ENCODE results near the gene MX2. TPM values are rescaled to one million over a fixed set of nuclear protein-coding genes. Genes with fewer than 3 reads are reported as not detected.
"Not testable (repeated sequence)": the region's sequence is repeated elsewhere in the genome, so short reads cannot be mapped to it uniquely, and the experiment has no call there.

MX2 gene
- total and polyA plus RNA-seq, 2 experiments from 2014 or later, result 5.4 to 9.2 TPM

GRCh38 chr21:41417505-41417904 is 55.7 kb downstream of the MX2 start:
- not testable (repeated sequence) for H3K4me3 ChIP-seq; H3K27ac ChIP-seq (ENCODE audit: low read depth); H3K27ac Mint-ChIP-seq; ATAC-seq; H3K36me3 Mint-ChIP-seq (ENCODE audit: low read depth); H3K9me2 ChIP-seq (ENCODE audit: insufficient read depth); H3K4me2 ChIP-seq; H3K79me2 ChIP-seq (replicated peaks; ENCODE audit: insufficient read depth); H3K4me3 Mint-ChIP-seq; H4K20me1 ChIP-seq (replicated peaks; ENCODE audit: insufficient read depth); DNase-seq (ENCODE audit: low spot score); H3F3A ChIP-seq (replicated peaks; ENCODE audit: low read depth); H3K27me3 ChIP-seq (ENCODE audit: insufficient read depth); H3K36me3 ChIP-seq (ENCODE audit: insufficient read depth); H3K9me3 Mint-ChIP-seq; H2AFZ ChIP-seq
- Mint-ChIP-seq H3K4me1 (peaks cover 21% of the 10 kb centered on the region), H3K27me3 (ENCODE audit: insufficient read depth, low read depth, poor library complexity) (peaks cover 15% of the 10 kb centered on the region)
- H3K4me1 ChIP-seq (ENCODE audit: insufficient read depth), result peaks cover 13% of the 10 kb centered on the region

GRCh38 chr21:41418393-41418792 is 56.6 kb downstream of the MX2 start:
- H3K27ac Mint-ChIP-seq, result no peak overlapping the region
- Histone ChIP-seq H4K20me1 (replicated peaks; ENCODE audit: insufficient read depth) (no peaks in the 10 kb centered on the region), H3K4me3 (no peak overlapping the region), H3K9me2 (ENCODE audit: insufficient read depth) (peaks cover 13% of the 10 kb centered on the region; the same call in 1 of the 2 replicates), H3K27ac (ENCODE audit: low read depth) (no peak overlapping the region), H3F3A (replicated peaks; ENCODE audit: low read depth) (no peaks in the 10 kb centered on the region), H2AFZ (no peak overlapping the region), H3K79me2 (replicated peaks; ENCODE audit: insufficient read depth) (no peaks in the 10 kb centered on the region), H3K4me2 (no peak overlapping the region), H3K27me3 (ENCODE audit: insufficient read depth) (no peaks in the 10 kb centered on the region; the same call in 1 of the 2 replicates), H3K36me3 (ENCODE audit: insufficient read depth) (no peaks in the 10 kb centered on the region; the same call in 1 of the 2 replicates), H3K4me1 (ENCODE audit: insufficient read depth) (peaks cover 13% of the 10 kb centered on the region)
- peaks cover 5% of the 10 kb centered on the region; the same call in 2 of the 3 replicates for H3K9me3 Mint-ChIP-seq
- DNase-seq (ENCODE audit: low spot score), result no peak
- H3K4me3 Mint-ChIP-seq, result no peak overlapping the region
- H3K27me3 Mint-ChIP-seq (ENCODE audit: insufficient read depth, low read depth, poor library complexity), result peaks cover 15% of the 10 kb centered on the region
- TF ChIP-seq POLR2AphosphoS5 (IDR thresholded peaks at IDR 0.05; ENCODE audit: low read depth) (no peak), CREB1 (CRISPR knock-in tag; IDR thresholded peaks at IDR 0.05; ENCODE audit: low read depth) (no peak), STAT1 (IDR thresholded peaks at IDR 0.05; ENCODE audit: unreplicated experiment) (no peak), ZNF114 (CRISPR knock-in tag; IDR thresholded peaks at IDR 0.05) (no peak)
- peaks cover 21% of the 10 kb centered on the region for H3K4me1 Mint-ChIP-seq
- H3K36me3 Mint-ChIP-seq (ENCODE audit: low read depth), result peaks cover 4% of the 10 kb centered on the region; the same call in 1 of the 3 replicates
- ATAC-seq, result no peak

GRCh38 chr21:41418956-41419680 is 57.3 kb downstream of the MX2 start:
- no peaks in the 10 kb centered on the region for H3F3A ChIP-seq (replicated peaks; ENCODE audit: low read depth)
- H3K9me3 Mint-ChIP-seq, result peaks cover 5% of the 10 kb centered on the region; the same call in 2 of the 3 replicates
- ATAC-seq (peak; percentile 44), DNase-seq (ENCODE audit: low spot score) (no peak)
- H3K79me2 ChIP-seq (replicated peaks; ENCODE audit: insufficient read depth), result no peaks in the 10 kb centered on the region
- H3K36me3 Mint-ChIP-seq (ENCODE audit: low read depth), result peaks cover 4% of the 10 kb centered on the region; the same call in 1 of the 3 replicates
- no peaks in the 10 kb centered on the region; the same call in 1 of the 2 replicates for H3K27me3 ChIP-seq (ENCODE audit: insufficient read depth)
- no peak overlapping the region for H3K27ac Mint-ChIP-seq
- peaks cover 21% of the 10 kb centered on the region for H3K4me1 Mint-ChIP-seq
- H2AFZ ChIP-seq, result no peak overlapping the region
- H3K27ac ChIP-seq (ENCODE audit: low read depth), result no peak overlapping the region
- H3K4me2 ChIP-seq, result peak overlapping the region; percentile 90
- no peaks in the 10 kb centered on the region; the same call in 1 of the 2 replicates for H3K36me3 ChIP-seq (ENCODE audit: insufficient read depth)
- H3K4me3 ChIP-seq, result no peak overlapping the region
- peak overlapping the region; percentile 74; the same call in 2 of the 3 replicates for H3K4me3 Mint-ChIP-seq
- H3K9me2 ChIP-seq (ENCODE audit: insufficient read depth), result peaks cover 13% of the 10 kb centered on the region; the same call in 1 of the 2 replicates
- no peaks in the 10 kb centered on the region for H4K20me1 ChIP-seq (replicated peaks; ENCODE audit: insufficient read depth)
- peaks cover 19% of the 10 kb centered on the region for H3K27me3 Mint-ChIP-seq (ENCODE audit: insufficient read depth, low read depth, poor library complexity)
- peaks cover 13% of the 10 kb centered on the region for H3K4me1 ChIP-seq (ENCODE audit: insufficient read depth)
- no peak for TF ChIP-seq EZH2phosphoT487 (IDR thresholded peaks at IDR 0.05; ENCODE audit: unreplicated experiment)
- TF ChIP-seq ZNF114 (CRISPR knock-in tag; IDR thresholded peaks at IDR 0.05), result no peak
- TF ChIP-seq ZNF462 (CRISPR knock-in tag; IDR thresholded peaks at IDR 0.05), result no peak
- no peak for TF ChIP-seq CREB1 (CRISPR knock-in tag; IDR thresholded peaks at IDR 0.05; ENCODE audit: low read depth)
- no peak for TF ChIP-seq ETS1 (IDR thresholded peaks at IDR 0.05)
- no peak for TF ChIP-seq EZH2 (IDR thresholded peaks at IDR 0.05; ENCODE audit: low read depth, unreplicated experiment)
- TF ChIP-seq POLR2AphosphoS5 (IDR thresholded peaks at IDR 0.05; ENCODE audit: low read depth), result no peak
